ENCODE data around the gene FUT2.
"Not testable (repeated sequence)": the region's sequence is repeated elsewhere in the genome, so short reads cannot be mapped to it uniquely, and the experiment has no call there.

The FUT2 gene

DNA sequence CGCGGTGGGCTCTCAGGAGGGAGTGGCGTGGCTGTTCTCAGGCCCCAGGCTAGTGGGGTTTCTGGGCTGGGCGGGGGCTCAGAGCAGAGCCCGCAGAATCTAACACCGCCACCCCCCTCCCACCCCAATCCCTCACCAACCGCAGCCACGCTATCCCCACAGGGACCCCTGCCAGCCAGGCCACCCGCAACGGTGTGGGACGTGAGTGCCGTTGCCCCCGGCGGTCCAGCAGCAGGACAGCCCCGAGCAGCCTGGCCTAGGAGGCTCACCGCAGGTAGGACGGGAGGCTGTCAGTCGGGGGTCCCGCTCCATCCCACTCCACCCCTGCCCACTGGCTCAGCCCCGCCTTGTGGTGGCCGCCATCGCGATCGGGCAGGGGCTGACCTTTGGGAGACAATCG lies 22.8 kb upstream of the FUT2 start, which contains the start of gene NTN5:
Gene NTN5, minus strand, starts transcription at position 24 of the 400 bp plus-strand sequence. CDS start 2,031 bp downstream, outside the sequence.
- Histone ChIP-seq H3K36me3 (ENCODE audit: control insufficient read depth in 1 of 2, insufficient read depth in 2 of 2, low read length in 2 of 2) (no peaks in the 10 kb centered on the region), H3K4me1 (ENCODE audit: control insufficient read depth in 1 of 2, insufficient read depth in 2 of 2, low read length in 2 of 2) (peaks cover 0 to 4% of the 10 kb centered on the region in 2 donors), H3K4me3 (ENCODE audit: low read depth in 1 of 2, low read length in 2 of 2) (no peak within 1 kb of the TSS), H3K27me3 (ENCODE audit: low read depth, low read length) (no peaks in the 10 kb centered on the region), H3K27ac (ENCODE audit: low read length) (no peak within 1 kb of the TSS), H3K9me3 (ENCODE audit: control insufficient read depth in 1 of 2, low read length in 2 of 2) (no peaks in the 10 kb centered on the region)

DNA sequence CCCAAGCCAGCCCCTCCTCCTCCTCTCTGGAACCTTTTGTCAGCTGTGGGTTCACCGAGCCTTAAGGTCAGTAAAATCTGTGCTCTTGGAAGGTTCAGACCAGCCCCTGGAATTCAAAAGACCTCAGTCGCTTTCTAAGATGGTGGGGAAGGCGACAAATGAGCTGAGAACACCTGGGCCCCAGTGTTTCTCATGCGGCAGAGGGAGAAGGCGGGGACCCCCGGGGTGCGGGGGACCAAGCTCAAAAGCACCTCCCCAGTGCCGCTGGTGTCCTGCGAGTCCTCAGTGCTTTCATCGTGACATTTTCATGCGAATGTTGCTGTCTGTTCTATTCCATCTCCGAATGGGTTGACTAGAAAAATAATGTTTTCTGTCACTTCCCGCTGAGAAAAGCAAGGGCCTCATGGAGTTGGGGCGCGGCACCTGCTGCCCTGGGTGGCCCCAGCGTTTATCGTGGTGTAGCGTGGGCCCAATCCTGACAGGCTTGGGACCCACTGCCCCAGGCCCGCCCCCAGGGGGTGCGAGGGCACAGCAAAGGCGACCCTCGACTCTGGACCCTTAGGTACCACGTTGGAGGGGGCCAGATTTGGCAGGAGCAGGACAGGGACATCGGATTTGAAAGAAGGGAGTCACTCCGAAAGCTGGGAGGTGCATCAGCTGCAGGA lies 22.2 kb upstream of the FUT2 start:
- Histone ChIP-seq H3K4me3 (ENCODE audit: low read depth in 1 of 2, low read length in 2 of 2) (no peak overlapping the region), H3K9me3 (ENCODE audit: control insufficient read depth in 1 of 2, low read length in 2 of 2) (no peaks in the 10 kb centered on the region), H3K27me3 (ENCODE audit: low read depth, low read length) (no peaks in the 10 kb centered on the region)

DNA sequence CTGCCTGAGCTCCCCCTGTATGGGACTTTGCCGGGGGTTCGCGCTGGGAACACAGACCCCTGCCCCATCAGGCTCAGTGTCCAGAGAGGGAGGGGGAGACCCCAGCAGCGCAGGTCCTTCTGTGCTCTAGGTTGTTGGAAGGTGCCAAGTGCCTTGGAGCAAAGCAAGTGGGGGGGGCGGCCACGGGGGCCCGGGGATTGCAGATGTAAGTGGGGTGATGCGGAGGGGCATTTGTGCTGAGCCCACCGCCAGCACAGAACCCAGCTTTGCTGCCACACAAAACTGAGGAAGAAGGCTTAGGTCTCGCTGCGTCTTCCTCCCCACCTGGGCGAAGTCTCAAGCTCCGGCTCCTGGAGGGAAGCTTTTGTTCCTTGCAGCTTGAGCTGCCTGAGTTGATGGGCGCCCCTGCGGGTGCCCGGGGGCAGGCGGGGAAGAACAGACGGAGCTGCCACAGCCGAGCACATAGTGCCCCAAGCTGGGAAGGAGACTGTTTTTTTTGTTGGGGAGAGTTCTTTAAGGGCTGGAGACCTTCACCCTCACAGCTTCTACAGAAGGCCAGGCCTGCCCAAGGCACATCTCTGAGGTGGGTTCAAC lies 21.5 kb upstream of the FUT2 start:
- Histone ChIP-seq H3K4me1 (ENCODE audit: control insufficient read depth in 1 of 2, insufficient read depth in 2 of 2, low read length in 2 of 2) (peaks cover 0 to 4% of the 10 kb centered on the region in 2 donors), H3K9me3 (ENCODE audit: control insufficient read depth in 1 of 2, low read length in 2 of 2) (no peaks in the 10 kb centered on the region), H3K36me3 (ENCODE audit: control insufficient read depth in 1 of 2, insufficient read depth in 2 of 2, low read length in 2 of 2) (no peaks in the 10 kb centered on the region), H3K4me3 (ENCODE audit: low read depth in 1 of 2, low read length in 2 of 2) (no peak overlapping the region), H3K27ac (ENCODE audit: low read length) (no peak overlapping the region), H3K27me3 (ENCODE audit: low read depth, low read length) (no peaks in the 10 kb centered on the region)

More for the DNA sequence above, 22.2 kb upstream of the FUT2 start:
- Histone ChIP-seq H3K27ac (ENCODE audit: low read length) (no peak overlapping the region), H3K36me3 (ENCODE audit: control insufficient read depth in 1 of 2, insufficient read depth in 2 of 2, low read length in 2 of 2) (no peaks in the 10 kb centered on the region), H3K4me1 (ENCODE audit: control insufficient read depth in 1 of 2, insufficient read depth in 2 of 2, low read length in 2 of 2) (peaks cover 0 to 4% of the 10 kb centered on the region in 2 donors)

DNA sequence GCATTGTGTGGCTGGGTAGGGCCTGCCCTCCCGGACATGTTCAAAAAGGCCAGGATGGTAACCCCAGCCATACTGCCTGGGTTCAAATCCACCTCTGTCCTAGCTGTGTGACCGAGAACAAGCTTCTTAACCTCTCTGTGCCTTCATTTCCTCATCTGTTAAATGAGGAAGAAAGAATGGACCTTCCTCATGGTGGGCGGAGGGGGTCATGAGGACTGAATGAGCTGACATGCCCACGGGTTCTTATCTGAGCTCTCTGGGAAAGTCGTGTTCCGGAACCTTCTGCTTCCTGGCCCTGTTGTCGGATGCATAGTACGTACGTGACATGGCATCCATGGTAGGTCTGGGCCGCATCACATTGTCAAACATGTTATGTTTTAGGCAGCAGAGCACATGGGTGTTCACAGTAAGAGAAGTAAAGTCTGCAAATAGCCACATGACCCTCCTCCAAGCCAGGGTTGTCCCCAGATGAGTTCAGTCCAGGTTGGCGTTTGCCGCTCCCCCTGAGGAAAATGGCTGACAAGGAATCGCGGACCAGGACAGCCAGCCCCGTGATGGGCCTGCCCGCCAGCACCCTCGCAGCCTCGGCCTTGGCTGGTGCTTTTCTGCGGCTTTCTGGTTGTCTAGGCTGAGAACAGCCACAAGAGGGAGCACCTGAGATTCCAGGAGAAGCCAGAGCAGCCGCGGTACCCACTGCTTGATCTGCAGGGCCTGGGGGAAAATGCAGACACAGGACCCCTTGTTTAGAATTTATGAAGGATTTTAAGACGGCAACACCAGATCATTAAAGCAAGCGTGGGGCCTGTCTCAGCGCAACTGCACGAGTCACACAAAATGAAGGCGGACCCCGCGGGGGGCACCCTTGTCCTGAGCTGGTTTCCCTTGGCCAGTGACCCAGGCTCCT lies 20.6 kb upstream of the FUT2 start:
- no peaks in the 10 kb centered on the region for H3K36me3 ChIP-seq (ENCODE audit: control insufficient read depth in 1 of 2, insufficient read depth in 2 of 2, low read length in 2 of 2)
- H3K27me3 ChIP-seq (ENCODE audit: low read depth, low read length) = no peaks in the 10 kb centered on the region
- peaks cover 0 to 4% of the 10 kb centered on the region in 2 donors for H3K4me1 ChIP-seq (ENCODE audit: control insufficient read depth in 1 of 2, insufficient read depth in 2 of 2, low read length in 2 of 2)
- no peak overlapping the region for H3K4me3 ChIP-seq (ENCODE audit: low read depth in 1 of 2, low read length in 2 of 2)
- H3K27ac ChIP-seq (ENCODE audit: low read length) = no peak overlapping the region
- H3K9me3 ChIP-seq (ENCODE audit: control insufficient read depth in 1 of 2, low read length in 2 of 2) = no peaks in the 10 kb centered on the region

DNA sequence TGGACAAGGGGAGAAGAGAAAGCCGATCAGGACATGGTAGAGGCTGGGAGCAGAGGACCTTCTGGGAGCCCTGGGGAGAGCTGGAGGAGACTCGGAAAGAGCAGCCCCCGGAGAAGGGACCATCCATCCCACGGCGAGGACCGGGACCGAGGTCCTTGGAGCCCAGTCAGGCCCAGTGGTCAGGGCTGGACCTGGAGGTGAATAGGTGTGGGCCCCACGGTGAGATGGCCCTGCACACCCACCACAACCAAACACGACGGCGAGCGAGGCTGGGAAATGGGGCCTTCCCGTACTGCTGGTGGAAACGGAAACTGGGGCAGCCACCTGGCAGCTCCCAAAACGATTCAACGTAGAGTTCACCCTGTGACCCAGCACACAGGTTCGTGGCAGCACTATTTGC lies 19.3 kb upstream of the FUT2 start:
- H3K27ac ChIP-seq (ENCODE audit: low read length) = peak overlapping the region; percentile 45
- H3K27me3 ChIP-seq (ENCODE audit: low read depth, low read length) = no peaks in the 10 kb centered on the region
- peaks cover 0 to 4% of the 10 kb centered on the region in 2 donors for H3K4me1 ChIP-seq (ENCODE audit: control insufficient read depth in 1 of 2, insufficient read depth in 2 of 2, low read length in 2 of 2)
- no peak overlapping the region for H3K4me3 ChIP-seq (ENCODE audit: low read depth in 1 of 2, low read length in 2 of 2)
- H3K9me3 ChIP-seq (ENCODE audit: control insufficient read depth in 1 of 2, low read length in 2 of 2) = no peaks in the 10 kb centered on the region
- H3K36me3 ChIP-seq (ENCODE audit: control insufficient read depth in 1 of 2, insufficient read depth in 2 of 2, low read length in 2 of 2) = no peaks in the 10 kb centered on the region

DNA sequence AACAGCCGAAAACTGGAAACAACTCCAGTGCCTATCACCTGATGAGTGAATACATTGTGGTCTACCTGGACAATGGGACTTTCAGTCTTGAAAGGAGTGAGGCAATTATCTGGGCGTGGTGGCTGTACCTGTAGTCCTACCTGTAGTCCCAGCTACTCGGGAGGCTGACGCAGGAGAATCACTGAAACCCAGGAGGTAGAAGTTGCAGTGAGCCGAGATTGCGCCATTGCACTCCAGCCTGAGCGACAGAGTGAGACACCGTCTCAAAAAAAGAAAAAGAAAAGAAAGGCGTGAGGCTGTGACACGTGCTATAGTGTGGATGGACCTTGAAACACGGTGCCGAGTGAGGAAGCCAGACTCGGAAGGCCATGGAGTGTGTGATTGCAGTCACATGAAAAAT lies 18.9 kb upstream of the FUT2 start:
- Histone ChIP-seq H3K27me3 (ENCODE audit: low read depth, low read length) (no peaks in the 10 kb centered on the region), H3K27ac (ENCODE audit: low read length) (peak overlapping the region; percentile 45), H3K4me1 (ENCODE audit: control insufficient read depth in 1 of 2, insufficient read depth in 2 of 2, low read length in 2 of 2) (peaks cover 0 to 4% of the 10 kb centered on the region in 2 donors), H3K36me3 (ENCODE audit: control insufficient read depth in 1 of 2, insufficient read depth in 2 of 2, low read length in 2 of 2) (no peaks in the 10 kb centered on the region), H3K4me3 (ENCODE audit: low read depth in 1 of 2, low read length in 2 of 2) (no peak overlapping the region), H3K9me3 (ENCODE audit: control insufficient read depth in 1 of 2, low read length in 2 of 2) (no peaks in the 10 kb centered on the region)

DNA sequence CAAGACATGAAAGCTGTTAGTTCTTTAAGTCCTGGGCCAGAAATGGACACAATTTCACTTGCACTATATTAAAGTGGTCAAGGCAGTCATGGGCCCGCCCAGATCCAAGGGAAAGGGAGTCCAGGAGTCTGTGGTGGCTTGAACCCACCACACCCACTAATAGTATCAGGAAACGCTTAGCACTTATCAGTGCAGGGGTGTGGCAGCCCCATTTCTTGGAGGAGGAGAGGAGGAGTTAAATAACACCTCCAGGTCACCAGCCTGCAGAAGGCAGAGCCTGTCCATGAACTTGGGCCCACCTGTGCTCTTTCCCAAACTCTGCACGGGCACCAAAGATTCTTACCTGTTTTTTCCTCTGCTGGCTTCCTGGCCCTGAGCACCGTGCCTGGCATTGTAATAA lies 17.6 kb upstream of the FUT2 start:
- Histone ChIP-seq H3K4me1 (ENCODE audit: control insufficient read depth in 1 of 2, insufficient read depth in 2 of 2, low read length in 2 of 2) (peaks cover 0 to 4% of the 10 kb centered on the region in 2 donors), H3K27ac (ENCODE audit: low read length) (peak overlapping the region; percentile 63), H3K9me3 (ENCODE audit: control insufficient read depth in 1 of 2, low read length in 2 of 2) (no peaks in the 10 kb centered on the region), H3K4me3 (ENCODE audit: low read depth in 1 of 2, low read length in 2 of 2) (no peak overlapping the region), H3K36me3 (ENCODE audit: control insufficient read depth in 1 of 2, insufficient read depth in 2 of 2, low read length in 2 of 2) (no peaks in the 10 kb centered on the region), H3K27me3 (ENCODE audit: low read depth, low read length) (no peaks in the 10 kb centered on the region)

DNA sequence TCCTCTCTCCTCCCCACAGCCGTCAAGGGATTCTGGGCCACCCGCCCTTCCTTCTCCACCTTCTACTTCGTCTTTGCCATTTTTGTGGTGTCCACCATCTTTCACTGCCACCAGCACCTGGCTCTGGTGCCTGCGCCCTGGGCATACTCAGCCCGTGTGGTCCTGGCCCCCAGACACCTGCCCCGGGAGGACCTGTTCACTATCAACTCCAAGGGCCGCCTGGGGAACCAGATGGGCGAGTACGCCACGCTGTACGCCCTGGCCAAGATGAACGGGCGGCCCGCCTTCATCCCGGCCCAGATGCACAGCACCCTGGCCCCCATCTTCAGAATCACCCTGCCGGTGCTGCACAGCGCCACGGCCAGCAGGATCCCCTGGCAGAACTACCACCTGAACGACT lies 15.8 kb upstream of the FUT2 start:
- H3K4me3 ChIP-seq (ENCODE audit: low read depth in 1 of 2, low read length in 2 of 2); H3K27me3 ChIP-seq (ENCODE audit: low read depth, low read length); H3K27ac ChIP-seq (ENCODE audit: low read length); H3K9me3 ChIP-seq (ENCODE audit: control insufficient read depth in 1 of 2, low read length in 2 of 2); H3K36me3 ChIP-seq (ENCODE audit: control insufficient read depth in 1 of 2, insufficient read depth in 2 of 2, low read length in 2 of 2): not testable (repeated sequence)
- peaks cover 0 to 12% of the 10 kb centered on the region in 2 donors for H3K4me1 ChIP-seq (ENCODE audit: control insufficient read depth in 1 of 2, insufficient read depth in 2 of 2, low read length in 2 of 2)

DNA sequence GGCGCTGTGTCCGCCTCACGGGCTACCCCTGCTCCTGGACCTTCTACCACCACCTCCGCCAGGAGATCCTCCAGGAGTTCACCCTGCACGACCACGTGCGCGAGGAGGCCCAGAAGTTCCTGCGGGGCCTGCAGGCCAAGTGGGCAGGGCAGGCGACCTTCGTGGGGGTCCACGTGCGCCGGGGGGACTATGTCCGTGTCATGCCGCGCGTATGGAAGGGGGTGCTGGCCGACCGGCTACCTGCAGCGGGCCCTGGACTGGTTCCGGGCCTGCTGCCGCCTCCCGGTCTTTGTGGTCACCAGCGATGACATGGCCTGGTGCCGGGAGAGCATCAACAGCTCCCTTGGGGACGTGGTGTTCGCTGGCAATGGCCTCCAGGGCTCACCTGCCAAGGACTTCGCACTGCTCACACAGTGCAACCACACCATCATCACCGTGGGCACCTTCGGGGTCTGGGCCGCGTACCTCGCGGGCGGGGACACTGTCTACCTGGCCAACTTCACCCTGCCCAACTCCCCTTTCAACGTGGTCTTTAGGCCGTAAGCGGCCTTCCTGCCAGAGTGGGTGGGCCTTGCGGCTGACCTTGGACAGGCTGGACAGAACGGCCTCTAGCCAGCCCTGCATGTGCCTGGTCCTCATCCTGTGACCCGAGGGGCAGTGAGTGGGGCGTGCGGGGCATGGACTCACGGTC lies 15.2 kb upstream of the FUT2 start:
- Histone ChIP-seq H3K4me1 (ENCODE audit: control insufficient read depth in 1 of 2, insufficient read depth in 2 of 2, low read length in 2 of 2) (peaks cover 0 to 11% of the 10 kb centered on the region in 2 donors), H3K27ac (ENCODE audit: low read length) (no peak overlapping the region)

DNA sequence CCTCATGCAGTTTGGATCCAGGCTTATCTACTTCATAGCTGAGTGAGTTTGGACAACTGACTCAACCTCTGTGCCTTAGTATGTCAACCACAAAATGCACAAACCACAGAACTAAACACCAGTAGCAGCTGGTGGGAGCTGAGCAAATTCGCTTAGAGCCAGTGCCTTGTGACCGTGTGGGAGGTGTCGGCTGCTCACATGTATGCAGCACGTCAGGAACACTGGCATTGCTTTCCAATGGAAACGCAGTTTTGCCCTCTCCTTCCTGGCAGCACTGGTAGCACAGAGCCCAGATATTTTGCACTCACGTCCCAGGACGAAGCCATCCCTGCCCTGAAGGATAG lies 14.7 kb upstream of the FUT2 start:
- Histone ChIP-seq H3K36me3 (ENCODE audit: control insufficient read depth in 1 of 2, insufficient read depth in 2 of 2, low read length in 2 of 2) (no peaks in the 10 kb centered on the region), H3K4me3 (ENCODE audit: low read depth in 1 of 2, low read length in 2 of 2) (no peak overlapping the region), H3K27ac (ENCODE audit: low read length) (no peak overlapping the region), H3K9me3 (ENCODE audit: control insufficient read depth in 1 of 2, low read length in 2 of 2) (no peaks in the 10 kb centered on the region), H3K27me3 (ENCODE audit: low read depth, low read length) (no peaks in the 10 kb centered on the region), H3K4me1 (ENCODE audit: control insufficient read depth in 1 of 2, insufficient read depth in 2 of 2, low read length in 2 of 2) (peaks cover 0 to 8% of the 10 kb centered on the region in 2 donors)

More for the DNA sequence above, 15.2 kb upstream of the FUT2 start:
- Histone ChIP-seq H3K27me3 (ENCODE audit: low read depth, low read length) (no peaks in the 10 kb centered on the region), H3K36me3 (ENCODE audit: control insufficient read depth in 1 of 2, insufficient read depth in 2 of 2, low read length in 2 of 2) (no peaks in the 10 kb centered on the region), H3K4me3 (ENCODE audit: low read depth in 1 of 2, low read length in 2 of 2) (no peak overlapping the region), H3K9me3 (ENCODE audit: control insufficient read depth in 1 of 2, low read length in 2 of 2) (no peaks in the 10 kb centered on the region)

DNA sequence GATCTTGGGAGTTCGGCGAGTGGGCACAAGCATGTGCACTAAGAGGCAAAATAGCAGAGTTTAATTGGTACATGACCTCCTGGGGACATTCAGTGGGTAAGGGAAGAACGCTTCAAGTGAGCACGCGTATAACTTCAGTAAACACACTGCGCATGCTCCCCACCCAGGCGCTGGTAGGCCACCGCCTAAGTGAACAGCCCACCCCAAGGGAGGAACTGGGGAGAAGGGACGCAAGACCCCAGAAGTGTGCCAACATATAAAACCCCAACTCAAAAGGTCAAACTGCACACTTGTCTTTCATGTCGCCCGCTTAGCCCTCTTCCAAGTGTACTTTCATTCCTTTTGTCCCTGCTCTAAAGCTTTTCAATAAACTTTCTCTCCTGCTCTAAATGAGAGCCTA lies 12.4 kb upstream of the FUT2 start:
- no peak overlapping the region for H3K27ac ChIP-seq (ENCODE audit: low read length)
- no peaks in the 10 kb centered on the region for H3K9me3 ChIP-seq (ENCODE audit: control insufficient read depth in 1 of 2, low read length in 2 of 2)
- H3K4me3 ChIP-seq (ENCODE audit: low read depth in 1 of 2, low read length in 2 of 2) = no peak overlapping the region
- H3K4me1 ChIP-seq (ENCODE audit: control insufficient read depth in 1 of 2, insufficient read depth in 2 of 2, low read length in 2 of 2) = peaks cover 0 to 8% of the 10 kb centered on the region in 2 donors
- H3K36me3 ChIP-seq (ENCODE audit: control insufficient read depth in 1 of 2, insufficient read depth in 2 of 2, low read length in 2 of 2) = no peaks in the 10 kb centered on the region
- no peaks in the 10 kb centered on the region for H3K27me3 ChIP-seq (ENCODE audit: low read depth, low read length)

All from muscle layer of duodenum (tissue), 2 donors.